B cell (primary cell): ENCODE measurements around the gene RIN3. TPM values are rescaled to one million over a fixed set of nuclear protein-coding genes. Genes with fewer than 3 reads are reported as not detected.
A peak's percentile ranks its signal among the peaks of the same experiment; 100 is the strongest.

Source experiments
- ATAC-seq: fragments of 200-7000 bp; cut with Tn5 transposase; one replicate; pipeline ENCODE4 v1.10.0; 2021; ENCODE audit warnings: low read depth, mild to moderate bottlenecking, moderate number of reproducible peaks, moderate library complexity
- CTCF ChIA-PET: fragments of 350-600 bp; sonication (Branson Sonifier 250); formaldehyde crosslinking; loops from one replicate; lab custom pipeline; 2021; ENCODE audit warnings: antibody characterized with exemption, inconsistent platforms; lab: Charles Lee
- POLR2A ChIA-PET: fragments of 350-600 bp; sonication (Branson Sonifier 250); formaldehyde crosslinking; loops from one replicate; lab custom pipeline; 2021; ENCODE audit warnings: antibody characterized with exemption; lab: Charles Lee
- DNase-seq: peaks from one replicate; pipeline ENCODE4 v3.0.0; 2013
- H2AFZ ChIP-seq: 2 replicates; pipeline ENCODE4 v1.6.1; 2012; ENCODE audit warnings: mild to moderate bottlenecking, low read depth, low read length; ENCODE audit not compliant: insufficient read depth, poor library complexity, severe bottlenecking
- H3K27ac ChIP-seq, 2 donors: 1 replicate in 1 of 2; 2 replicates in 1 of 2; pipeline ENCODE4 v1.5.1; 2012 to 2013; ENCODE audit warnings: low read length in 2 of 2, mild to moderate bottlenecking in 2 of 2, moderate library complexity in 1 of 2
- H3K27me3 ChIP-seq, 4 experiments: fragments of 200-600 bp in 1 of 4; sonication (generic) in 1 of 4; replicated peaks in 1 of 4; 1 replicate in 2 of 4; 2 replicates in 2 of 4; pipeline versions ENCODE4 v1.6.1 to v1.7.0; 2013 to 2016; ENCODE audit warnings: low read length in 3 of 4, mild to moderate bottlenecking in 2 of 4, mixed read lengths in 1 of 4, moderate library complexity in 1 of 4; ENCODE audit not compliant: insufficient read depth in 4 of 4, control insufficient read depth in 3 of 4; ENCODE audit errors: control extremely low read depth in 1 of 4
- H3K36me3 ChIP-seq, 2 experiments: replicated peaks in 1 of 2; 1 replicate in 1 of 2; 2 replicates in 1 of 2; pipeline versions ENCODE4 v1.6.1 to v1.7.1; 2013; ENCODE audit warnings: low read length in 1 of 2; ENCODE audit not compliant: insufficient read depth in 2 of 2, control insufficient read depth in 1 of 2; ENCODE audit errors: control extremely low read depth in 1 of 2, extremely low read depth in 1 of 2
- H3K4me1 ChIP-seq, 2 donors: fragments of 200-600 bp in 1 of 2; sonication (generic) in 1 of 2; 1 replicate in 1 of 2; 2 replicates in 1 of 2; pipeline versions ENCODE4 v1.5.1 to v1.6.1; 2013 to 2017; ENCODE audit warnings: low read length in 2 of 2; ENCODE audit not compliant: control insufficient read depth in 2 of 2, insufficient read depth in 2 of 2
- H3K4me2 ChIP-seq: replicated peaks from 2 replicates; pipeline ENCODE3; 2012; ENCODE audit warnings: mild to moderate bottlenecking, low read depth, low read length; ENCODE audit not compliant: poor library complexity, severe bottlenecking
- H3K4me3 ChIP-seq, 5 experiments: fragments of 200-600 bp in 1 of 5; sonication (generic) in 1 of 5; 1 replicate in 3 of 5; 2 replicates in 2 of 5; pipeline versions ENCODE4 v1.5.1 to v1.7.0; 2011 to 2016; ENCODE audit warnings: low read length in 4 of 5, mild to moderate bottlenecking in 4 of 5, low read depth in 2 of 5, control low read depth in 1 of 5, moderate library complexity in 1 of 5; ENCODE audit not compliant: insufficient read depth in 1 of 5; ENCODE audit errors: control extremely low read depth in 1 of 5, extremely low read depth in 1 of 5
- H3K79me2 ChIP-seq: fragments of 200-600 bp; sonication (generic); one replicate; pipeline ENCODE4 v1.6.0; 2016; ENCODE audit warnings: low read length; ENCODE audit not compliant: control insufficient read depth, insufficient read depth
- H3K9ac ChIP-seq: fragments of 200-600 bp; sonication (generic); 2 replicates; pipeline ENCODE4 v1.6.1; 2017; ENCODE audit warnings: mild to moderate bottlenecking, low read length, moderate library complexity
- H3K9me3 ChIP-seq, 3 donors: one replicate each; pipeline versions ENCODE4 v1.6.1 to v1.7.1; 2013; ENCODE audit warnings: low read length in 2 of 3; ENCODE audit not compliant: control insufficient read depth in 2 of 3, insufficient read depth in 1 of 3; ENCODE audit errors: control extremely low read depth in 1 of 3
- H4K20me1 ChIP-seq: 2 replicates; pipeline ENCODE4 v1.6.0; 2012; ENCODE audit warnings: mild to moderate bottlenecking, low read length; ENCODE audit not compliant: insufficient read depth, control insufficient read depth, poor library complexity, severe bottlenecking
- H3K27ac Mint-ChIP-seq: one replicate; pipeline ENCODE4 v1.8.0; 2021; ENCODE audit warnings: mixed read lengths
- H3K27me3 Mint-ChIP-seq: one replicate; pipeline ENCODE4 v1.8.0; 2021; ENCODE audit warnings: mixed read lengths
- H3K4me1 Mint-ChIP-seq: one replicate; pipeline ENCODE4 v1.8.0; 2021; ENCODE audit warnings: mixed read lengths
- H3K4me3 Mint-ChIP-seq: one replicate; pipeline ENCODE4 v1.8.0; 2021; ENCODE audit warnings: mixed read lengths
- H3K9me3 Mint-ChIP-seq: one replicate; pipeline ENCODE4 v1.8.0; 2022; ENCODE audit warnings: mixed read lengths; ENCODE audit not compliant: insufficient read depth
- CTCF ChIP-seq: fragments of 200-600 bp; IDR thresholded peaks from one replicate; pipeline ENCODE4 v1.8.0; 2022; ENCODE audit warnings: antibody characterized with exemption, mild to moderate bottlenecking
- EZH2 ChIP-seq: IDR thresholded peaks from 2 replicates; pipeline ENCODE4 v1.6.1; 2012; ENCODE audit warnings: borderline replicate concordance, low read depth, mild to moderate bottlenecking, moderate library complexity, low read length; ENCODE audit not compliant: insufficient read depth, poor library complexity, severe bottlenecking
- WGBS: methylation state at CpG from one replicate; pipeline ENCODE4 v1.1.5; 2013; ENCODE audit warnings: missing lambda C conversion rate; ENCODE audit not compliant: insufficient coverage; 5-methylcytosine and 5-hydroxymethylcytosine counted together
- intact Hi-C: fragments of 100-400 bp; cut with micrococcal nuclease; formaldehyde crosslinking; loops from one replicate; pipeline ENCODE4 v1.10.0; 2022
- polyA plus RNA-seq: library from polyadenylated mRNA; depleted of rRNA; stranded (reverse); fragments of >200 nt; gene quantifications from 2 replicates; pipeline ENCODE4 v1.2.3, GENCODE V29; 2012
- total RNA-seq, 2 donors: library from RNA; stranded (reverse); fragments of 120-200 nt in 1 of 2; gene quantifications; 1 replicate in 1 of 2; 2 replicates in 1 of 2; pipeline versions ENCODE4 v1.2.3 to v1.2.4, GENCODE V29; 2013 to 2022

The RIN3 gene
- total and polyA plus RNA-seq, 2 donors (not counting 1 experiment from before 2014, with no cell fraction given), result 62.1 to 123 TPM

- Mint-ChIP-seq H3K4me3 (peak overlapping the region; percentile 54), H3K27ac (peak overlapping the region; percentile 92), H3K27me3 (no peaks in the 10 kb centered on the region), H3K9me3 (no peaks in the 10 kb centered on the region), H3K4me1 (peaks cover 59% of the 10 kb centered on the region)
- no peak for DNase-seq
- H3K4me2 ChIP-seq, result no peak overlapping the region
- POLR2A ChIA-PET, result interaction anchor here (0.5 to 2.2 kb wide), 4 partner anchors 8 to 221 kb away, joined by 3 to 7 read pairs (median 4); no protein-coding TSS in a partner anchor
- H3K27me3 ChIP-seq, result no peaks in the 10 kb centered on the region
- peaks cover 79% of the 10 kb centered on the region for H4K20me1 ChIP-seq
- CTCF ChIA-PET, result interaction anchor here (1.0 to 3.3 kb wide), 7 partner anchors 9 to 93 kb away, joined by 5 to 38 read pairs (median 7); no protein-coding TSS in a partner anchor
- no peak for ATAC-seq
- no peak overlapping the region for H3K4me3 ChIP-seq
- H3K9ac ChIP-seq, result no peak overlapping the region
- H3K36me3 ChIP-seq, result peaks cover 2 to 80% of the 10 kb centered on the region in 2 experiments
- H3K4me1 ChIP-seq, result peaks cover 49 to 54% of the 10 kb centered on the region in 2 donors
- peak overlapping the region; percentile 69 to 77 for H3K27ac ChIP-seq
- WGBS, result 92% methylated on average over 2 of the region's 2 CpGs
- peaks cover 0 to 20% (median 0%) of the 10 kb centered on the region in 3 donors for H3K9me3 ChIP-seq
- TF ChIP-seq CTCF, result no peak
- TF ChIP-seq EZH2, result no peak
- intact Hi-C loops, result loop anchor here (1.0 to 2.0 kb wide), 5 partner anchors 13 to 127 kb away; no protein-coding TSS in a partner anchor
- no peak overlapping the region for H2AFZ ChIP-seq
- H3K79me2 ChIP-seq, result peaks cover 53% of the 10 kb centered on the region
Measured at GRCh38 chr14:92677955-92678354, 164.4 kb downstream of the RIN3 start.

GRCh38 chr14:92678766-92679165 lies 165.2 kb downstream of the RIN3 start:
- no peak overlapping the region for H2AFZ ChIP-seq
- CTCF ChIA-PET, result interaction anchor here (3.3 to 5.2 kb wide), 2 partner anchors 64 to 83 kb away, joined by 29 to 38 read pairs; no protein-coding TSS in a partner anchor
- peaks cover 0 to 20% (median 0%) of the 10 kb centered on the region in 3 donors for H3K9me3 ChIP-seq
- peaks cover 45% of the 10 kb centered on the region for H3K79me2 ChIP-seq
- TF ChIP-seq EZH2 (no peak), CTCF (no peak)
- DNase-seq (no peak), ATAC-seq (no peak)
- H3K27ac ChIP-seq, result peak overlapping the region in 1 of 2 donors; percentile 66
- no peak overlapping the region for H3K4me3 ChIP-seq
- peaks cover 2 to 80% of the 10 kb centered on the region in 2 experiments for H3K36me3 ChIP-seq
- intact Hi-C loops, result no loop called here
- Mint-ChIP-seq H3K27me3 (no peaks in the 10 kb centered on the region), H3K9me3 (no peaks in the 10 kb centered on the region), H3K4me1 (peaks cover 57% of the 10 kb centered on the region), H3K4me3 (no peak overlapping the region), H3K27ac (peak overlapping the region; percentile 84)
- POLR2A ChIA-PET, result no interaction called here
- no peak overlapping the region for H3K4me2 ChIP-seq
- H4K20me1 ChIP-seq, result peaks cover 77% of the 10 kb centered on the region
- H3K27me3 ChIP-seq, result no peaks in the 10 kb centered on the region
- H3K4me1 ChIP-seq, result peaks cover 49 to 53% of the 10 kb centered on the region in 2 donors
- no peak overlapping the region for H3K9ac ChIP-seq
- 93% methylated on average over 3 of the region's 5 CpGs for WGBS
